Gastroesophageal sphincter (tissue), 4 donors: Measurements from ENCODE around the gene H19. TPM values are rescaled to one million over a fixed set of nuclear protein-coding genes. Genes with fewer than 3 reads are reported as not detected.

Source experiments
- ATAC-seq: fragments of 150-250 bp; one replicate; pipeline ENCODE4 v1.9.1; 2016; ENCODE audit warnings: mild to moderate bottlenecking, moderate library complexity
- H3K27ac ChIP-seq, 4 donors: fragments of 200-600 bp; sonication (generic) in 3 of 4; 1 replicate in 3 of 4; 2 replicates in 1 of 4; pipeline ENCODE4 v1.5.1; 2016 to 2019
- H3K27me3 ChIP-seq: fragments of 200-600 bp; sonication (generic); one replicate; pipeline ENCODE4 v1.5.1; 2019
- H3K36me3 ChIP-seq, 2 donors: fragments of 200-600 bp; sonication (generic); one replicate each; pipeline ENCODE4 v1.5.1; 2019; ENCODE audit warnings: control low read depth in 1 of 2
- H3K4me1 ChIP-seq, 3 donors: fragments of 200-600 bp; sonication (generic); 1 replicate in 2 of 3; 2 replicates in 1 of 3; pipeline ENCODE4 v1.5.1; 2016 to 2019; ENCODE audit warnings: control low read depth in 2 of 3
- H3K4me3 ChIP-seq, 2 donors: fragments of 200-600 bp; sonication (generic); one replicate each; pipeline ENCODE4 v1.5.1; 2019; ENCODE audit warnings: mild to moderate bottlenecking in 1 of 2, moderate library complexity in 1 of 2
- H3K9me3 ChIP-seq, 3 donors: fragments of 200-600 bp; sonication (generic); one replicate each; pipeline ENCODE4 v1.5.1; 2017 to 2019; ENCODE audit warnings: control low read depth in 2 of 3
- EP300 ChIP-seq: sonication (generic); formaldehyde crosslinking; IDR thresholded peaks from one replicate; pipeline ENCODE4 v1.6.1; 2017; ENCODE audit warnings: antibody characterized with exemption, mild to moderate bottlenecking
- POLR2A ChIP-seq, 2 donors: fragments of 450-650 bp; IDR thresholded peaks; one replicate each; pipeline ENCODE4 v1.6.1; 2017; ENCODE audit warnings: antibody characterized with exemption in 2 of 2, mild to moderate bottlenecking in 2 of 2, moderate library complexity in 1 of 2
- POLR2AphosphoS5 ChIP-seq: sonication (generic); formaldehyde crosslinking; IDR thresholded peaks from one replicate; pipeline ENCODE4 v1.6.1; 2017; ENCODE audit warnings: antibody characterized with exemption
- WGBS, 2 donors: methylation state at CpG; one replicate each; pipeline ENCODE4 v1.1.5; 2018; ENCODE audit warnings: low coverage in 1 of 2; 5-methylcytosine and 5-hydroxymethylcytosine counted together
- total RNA-seq, 4 donors: library from RNA; depleted of rRNA; stranded (reverse); fragments of >200 nt; gene quantifications; one replicate each; pipeline ENCODE4 v1.1.0, GENCODE V29; 2016
- TF ChIP-seq, protein P1 (sequence below), 4 experiments: fragments of 200-600 bp in 2 of 4; fragments of 450-650 bp in 2 of 4; sonication (generic) in 1 of 4; IDR thresholded peaks; one replicate each; pipeline ENCODE4 v1.5.1; 2017 to 2019; ENCODE audit warnings: antibody characterized with exemption in 4 of 4, mild to moderate bottlenecking in 2 of 4, moderate library complexity in 2 of 4

The H19 gene
- total RNA-seq, 4 donors from 2014 or later: 77.5 to 429 (median 399) TPM

DNA sequence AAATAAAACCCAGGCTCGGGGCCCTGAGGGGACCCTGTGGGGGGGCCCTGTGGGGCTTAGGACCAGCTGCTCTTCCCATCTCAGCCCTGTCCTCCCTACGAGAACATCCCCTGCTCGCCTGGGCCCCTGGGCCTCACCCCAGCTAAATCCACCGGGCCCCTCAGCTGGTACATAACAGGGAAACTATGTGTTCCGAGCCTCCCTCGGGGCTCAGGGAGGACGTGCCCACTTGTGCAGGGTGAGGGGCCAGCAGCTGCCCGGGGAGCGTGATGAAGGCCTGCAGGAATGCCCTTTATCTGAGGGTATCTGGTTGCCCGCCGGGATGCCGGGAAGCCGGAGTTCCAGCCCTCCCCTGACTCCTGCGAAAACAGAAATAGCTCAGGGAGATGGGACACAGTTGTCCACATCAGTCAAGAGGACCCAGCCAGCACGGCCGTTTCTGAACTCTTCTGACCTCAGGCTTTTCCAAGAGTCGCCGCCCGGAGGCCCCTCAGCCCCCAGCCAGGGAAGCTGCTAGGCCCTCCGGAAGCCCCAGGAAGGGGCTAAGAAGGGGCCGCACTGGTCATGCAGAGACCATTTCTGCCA is 29.9 kb downstream of the H19 start:
- no peak overlapping the region for H3K4me3 ChIP-seq
- no CpG with 5 or more reads among the region's 21 CpGs for WGBS, 2 donors
- no peak for ATAC-seq
- no peaks in the 10 kb centered on the region for H3K9me3 ChIP-seq
- TF ChIP-seq POLR2A (IDR thresholded peaks at IDR 0.05) (no peak), POLR2AphosphoS5 (no peak), EP300 (no peak)
- TF ChIP-seq, protein P1, sequence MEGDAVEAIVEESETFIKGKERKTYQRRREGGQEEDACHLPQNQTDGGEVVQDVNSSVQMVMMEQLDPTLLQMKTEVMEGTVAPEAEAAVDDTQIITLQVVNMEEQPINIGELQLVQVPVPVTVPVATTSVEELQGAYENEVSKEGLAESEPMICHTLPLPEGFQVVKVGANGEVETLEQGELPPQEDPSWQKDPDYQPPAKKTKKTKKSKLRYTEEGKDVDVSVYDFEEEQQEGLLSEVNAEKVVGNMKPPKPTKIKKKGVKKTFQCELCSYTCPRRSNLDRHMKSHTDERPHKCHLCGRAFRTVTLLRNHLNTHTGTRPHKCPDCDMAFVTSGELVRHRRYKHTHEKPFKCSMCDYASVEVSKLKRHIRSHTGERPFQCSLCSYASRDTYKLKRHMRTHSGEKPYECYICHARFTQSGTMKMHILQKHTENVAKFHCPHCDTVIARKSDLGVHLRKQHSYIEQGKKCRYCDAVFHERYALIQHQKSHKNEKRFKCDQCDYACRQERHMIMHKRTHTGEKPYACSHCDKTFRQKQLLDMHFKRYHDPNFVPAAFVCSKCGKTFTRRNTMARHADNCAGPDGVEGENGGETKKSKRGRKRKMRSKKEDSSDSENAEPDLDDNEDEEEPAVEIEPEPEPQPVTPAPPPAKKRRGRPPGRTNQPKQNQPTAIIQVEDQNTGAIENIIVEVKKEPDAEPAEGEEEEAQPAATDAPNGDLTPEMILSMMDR (IDR thresholded peaks at IDR 0.05): no peak
- no peaks in the 10 kb centered on the region for H3K4me1 ChIP-seq
- no peaks in the 10 kb centered on the region for H3K36me3 ChIP-seq
- no peaks in the 10 kb centered on the region for H3K27me3 ChIP-seq
- no peak overlapping the region for H3K27ac ChIP-seq

DNA sequence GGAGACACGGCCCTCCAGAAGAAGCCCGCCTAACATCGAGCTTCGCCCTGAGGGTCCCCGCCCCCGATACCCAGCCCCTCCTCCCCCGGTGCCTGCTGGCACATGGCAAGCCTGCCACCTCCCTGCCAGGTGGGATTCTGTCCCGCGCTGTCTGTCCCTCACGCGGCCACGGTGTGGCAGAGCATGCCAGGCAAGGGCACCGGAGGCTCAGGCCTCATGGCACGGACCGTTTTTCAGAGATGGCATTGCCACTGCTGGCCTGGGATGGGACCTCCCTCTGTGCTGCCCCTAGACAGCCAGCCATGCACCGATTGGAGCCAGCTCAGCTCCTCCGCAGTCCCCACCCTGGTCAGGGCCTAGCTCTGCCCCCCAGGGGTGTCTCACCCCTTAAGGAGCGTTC is 31.1 kb downstream of the H19 start:
- WGBS, 2 donors: no CpG with 5 or more reads among the region's 18 CpGs
- H3K9me3 ChIP-seq: no peaks in the 10 kb centered on the region
- TF ChIP-seq POLR2AphosphoS5 (no peak), POLR2A (IDR thresholded peaks at IDR 0.05) (no peak), EP300 (no peak)
- TF ChIP-seq, protein P1 (IDR thresholded peaks at IDR 0.05): no peak

GRCh38 chr11:1964955-1965354 is 32.7 kb downstream of the H19 start:
- Histone ChIP-seq H3K36me3 (no peaks in the 10 kb centered on the region), H3K27me3 (no peaks in the 10 kb centered on the region), H3K9me3 (no peaks in the 10 kb centered on the region), H3K4me3 (no peak overlapping the region), H3K4me1 (no peaks in the 10 kb centered on the region), H3K27ac (no peak overlapping the region)
- WGBS, 2 donors: no CpG with 5 or more reads among the region's 20 CpGs
- no peak for ATAC-seq
- TF ChIP-seq EP300 (no peak), POLR2AphosphoS5 (no peak)

More for the DNA sequence above, 31.1 kb downstream of the H19 start:
- H3K27ac ChIP-seq: no peak overlapping the region
- H3K4me3 ChIP-seq: no peak overlapping the region
- H3K4me1 ChIP-seq: no peaks in the 10 kb centered on the region
- H3K27me3 ChIP-seq: no peaks in the 10 kb centered on the region
- H3K36me3 ChIP-seq: no peaks in the 10 kb centered on the region
- ATAC-seq: no peak

GRCh38 chr11:1964348-1964747 is 33.3 kb downstream of the H19 start:
- no peaks in the 10 kb centered on the region for H3K4me1 ChIP-seq
- H3K27me3 ChIP-seq: no peaks in the 10 kb centered on the region
- H3K4me3 ChIP-seq: no peak overlapping the region
- no peaks in the 10 kb centered on the region for H3K36me3 ChIP-seq
- H3K27ac ChIP-seq: no peak overlapping the region
- no peak for ATAC-seq
- H3K9me3 ChIP-seq: no peaks in the 10 kb centered on the region
- TF ChIP-seq POLR2AphosphoS5 (no peak), EP300 (no peak), POLR2A (IDR thresholded peaks at IDR 0.05) (no peak)
- TF ChIP-seq, protein P1 (IDR thresholded peaks at IDR 0.05): no peak
- WGBS, 2 donors: no CpG with 5 or more reads among the region's 17 CpGs

GRCh38 chr11:1963864-1964263 is 33.8 kb downstream of the H19 start:
- no peaks in the 10 kb centered on the region for H3K9me3 ChIP-seq
- no peaks in the 10 kb centered on the region for H3K27me3 ChIP-seq
- no peak for ATAC-seq
- no peak overlapping the region for H3K27ac ChIP-seq
- no peak overlapping the region for H3K4me3 ChIP-seq
- TF ChIP-seq, protein P1 (IDR thresholded peaks at IDR 0.05): no peak
- TF ChIP-seq POLR2A (IDR thresholded peaks at IDR 0.05) (no peak), POLR2AphosphoS5 (no peak), EP300 (no peak)
- no CpG with 5 or more reads among the region's 20 CpGs for WGBS, 2 donors
- no peaks in the 10 kb centered on the region for H3K4me1 ChIP-seq
- no peaks in the 10 kb centered on the region for H3K36me3 ChIP-seq
